Ascending aorta (tissue), 2 donors: ENCODE results near the gene ZMIZ1. TPM values are rescaled to one million over a fixed set of nuclear protein-coding genes. Genes with fewer than 3 reads are reported as not detected.

Experiments used
- DNase-seq, 2 donors: peaks; one replicate each; pipeline ENCODE4 v3.0.0-alpha.2; 2019; ENCODE audit warnings: low spot score in 2 of 2
- H3K27ac ChIP-seq, 2 donors: fragments of 200-600 bp; sonication (generic); one replicate each; pipeline ENCODE4 v1.5.1; 2016 to 2017; ENCODE audit warnings: mild to moderate bottlenecking in 1 of 2
- H3K27me3 ChIP-seq: fragments of 200-600 bp; sonication (generic); one replicate; pipeline ENCODE4 v1.5.1; 2017
- H3K36me3 ChIP-seq, 2 donors: fragments of 200-600 bp; sonication (generic); one replicate each; pipeline ENCODE4 v1.5.1; 2016
- H3K4me1 ChIP-seq, 2 donors: fragments of 200-600 bp; sonication (generic); one replicate each; pipeline ENCODE4 v1.5.1; 2016 to 2017; ENCODE audit warnings: mild to moderate bottlenecking in 1 of 2
- H3K4me3 ChIP-seq, 2 donors: fragments of 200-600 bp; sonication (generic); one replicate each; pipeline ENCODE4 v1.5.1; 2016 to 2017; ENCODE audit warnings: mild to moderate bottlenecking in 1 of 2
- H3K9me3 ChIP-seq, 2 donors: fragments of 200-600 bp; sonication (generic); one replicate each; pipeline ENCODE4 v1.5.1; 2016
- intact Hi-C: fragments of 100-400 bp; cut with DNase I; formaldehyde crosslinking; loops from one replicate; pipeline ENCODE4 v1.15.1; 2023
- total RNA-seq: library from RNA; depleted of rRNA; stranded (reverse); fragments of >200 nt; gene quantifications from one replicate; pipeline ENCODE4 v1.1.0, GENCODE V29; 2016
- TF ChIP-seq, protein P1 (sequence below), 3 experiments: fragments of 200-600 bp in 2 of 3; fragments of 450-650 bp in 1 of 3; sonication (generic) in 2 of 3; IDR thresholded peaks; one replicate each; pipeline ENCODE4 v1.5.1; 2016 to 2019; ENCODE audit warnings: antibody characterized with exemption in 3 of 3, mild to moderate bottlenecking in 1 of 3, moderate library complexity in 1 of 3

ZMIZ1 gene
- total RNA-seq, 1 donor from 2014 or later: 96.2 TPM

DNA sequence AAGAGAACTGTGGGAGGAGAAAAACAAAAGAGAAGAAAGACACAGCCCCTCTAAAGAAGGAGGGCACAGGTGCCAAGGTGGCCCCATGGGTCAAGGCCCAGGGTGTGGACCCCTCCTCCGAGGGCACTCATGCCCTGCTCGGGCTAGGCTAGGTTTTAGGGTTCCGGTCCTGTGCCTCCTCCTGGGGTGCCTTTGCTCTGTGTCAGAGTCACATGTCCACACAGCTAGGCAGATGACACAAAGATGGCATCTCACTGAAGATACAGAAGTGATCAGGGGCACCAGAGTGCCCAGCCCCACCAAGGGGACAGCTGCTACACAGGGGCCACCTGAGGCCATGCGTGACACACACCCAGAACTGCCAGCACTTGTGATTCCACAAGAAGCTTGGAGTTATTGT lies 162.1 kb downstream of the ZMIZ1 start:
- intact Hi-C loops: no loop called here
- peaks cover 13 to 24% of the 10 kb centered on the region in 2 donors for H3K36me3 ChIP-seq

DNA sequence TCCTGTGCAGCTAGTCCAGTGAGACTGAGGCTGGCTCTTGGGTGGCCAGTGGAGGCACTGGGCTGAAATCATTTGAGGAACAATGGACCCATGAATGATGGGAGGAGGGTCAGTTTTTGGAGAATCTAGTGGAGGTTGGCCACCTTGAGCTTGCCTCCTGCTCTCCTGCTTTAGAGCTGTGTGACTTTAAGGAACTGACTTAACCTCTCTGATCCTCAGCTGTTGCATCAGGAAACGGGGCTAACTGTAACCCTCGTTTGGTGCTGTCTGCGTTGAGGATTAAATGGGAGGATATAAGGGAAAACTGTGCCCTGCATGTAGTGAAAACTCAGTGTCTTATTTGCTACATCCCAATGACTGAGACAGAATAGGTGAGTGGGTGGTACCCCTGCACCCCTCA lies 163.1 kb downstream of the ZMIZ1 start:
- Histone ChIP-seq H3K4me3 (no peak overlapping the region), H3K27ac (no peak overlapping the region), H3K36me3 (peaks cover 13 to 23% of the 10 kb centered on the region in 2 donors), H3K9me3 (no peaks in the 10 kb centered on the region), H3K27me3 (no peaks in the 10 kb centered on the region), H3K4me1 (no peaks in the 10 kb centered on the region)
- TF ChIP-seq, protein P1, sequence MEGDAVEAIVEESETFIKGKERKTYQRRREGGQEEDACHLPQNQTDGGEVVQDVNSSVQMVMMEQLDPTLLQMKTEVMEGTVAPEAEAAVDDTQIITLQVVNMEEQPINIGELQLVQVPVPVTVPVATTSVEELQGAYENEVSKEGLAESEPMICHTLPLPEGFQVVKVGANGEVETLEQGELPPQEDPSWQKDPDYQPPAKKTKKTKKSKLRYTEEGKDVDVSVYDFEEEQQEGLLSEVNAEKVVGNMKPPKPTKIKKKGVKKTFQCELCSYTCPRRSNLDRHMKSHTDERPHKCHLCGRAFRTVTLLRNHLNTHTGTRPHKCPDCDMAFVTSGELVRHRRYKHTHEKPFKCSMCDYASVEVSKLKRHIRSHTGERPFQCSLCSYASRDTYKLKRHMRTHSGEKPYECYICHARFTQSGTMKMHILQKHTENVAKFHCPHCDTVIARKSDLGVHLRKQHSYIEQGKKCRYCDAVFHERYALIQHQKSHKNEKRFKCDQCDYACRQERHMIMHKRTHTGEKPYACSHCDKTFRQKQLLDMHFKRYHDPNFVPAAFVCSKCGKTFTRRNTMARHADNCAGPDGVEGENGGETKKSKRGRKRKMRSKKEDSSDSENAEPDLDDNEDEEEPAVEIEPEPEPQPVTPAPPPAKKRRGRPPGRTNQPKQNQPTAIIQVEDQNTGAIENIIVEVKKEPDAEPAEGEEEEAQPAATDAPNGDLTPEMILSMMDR (IDR thresholded peaks at IDR 0.05): no peak
- no peak for DNase-seq
- intact Hi-C loops: no loop called here

More for the DNA sequence above, 162.1 kb downstream of the ZMIZ1 start:
- no peaks in the 10 kb centered on the region for H3K27me3 ChIP-seq
- H3K9me3 ChIP-seq: no peaks in the 10 kb centered on the region
- no peaks in the 10 kb centered on the region for H3K4me1 ChIP-seq
- H3K27ac ChIP-seq: no peak overlapping the region
- no peak for DNase-seq
- H3K4me3 ChIP-seq: no peak overlapping the region
- TF ChIP-seq, protein P1 (IDR thresholded peaks at IDR 0.05): no peak

DNA sequence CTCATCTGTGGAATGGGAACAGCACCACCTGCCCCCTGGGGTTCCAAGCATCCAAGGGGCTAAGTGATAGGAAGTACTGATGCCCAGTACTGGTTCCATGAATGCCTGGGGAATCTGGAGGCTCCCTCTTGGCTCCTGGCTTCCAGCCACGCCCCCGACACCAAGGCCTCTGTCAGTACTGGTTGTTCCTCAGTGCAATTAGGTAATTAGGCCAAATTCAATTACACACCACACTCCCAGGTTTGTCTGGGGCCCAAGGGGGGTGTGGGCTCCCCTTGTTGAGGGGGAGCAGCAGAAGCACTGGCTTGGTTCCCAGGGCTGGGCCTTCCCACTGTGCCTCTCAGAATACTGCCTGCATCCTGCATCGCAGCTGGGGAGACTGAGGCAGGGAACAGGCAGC lies 164.1 kb downstream of the ZMIZ1 start:
- Histone ChIP-seq H3K36me3 (peaks cover 13 to 20% of the 10 kb centered on the region in 2 donors), H3K4me1 (no peaks in the 10 kb centered on the region), H3K9me3 (no peaks in the 10 kb centered on the region), H3K27me3 (no peaks in the 10 kb centered on the region), H3K4me3 (no peak overlapping the region), H3K27ac (no peak overlapping the region)
- TF ChIP-seq, protein P1 (IDR thresholded peaks at IDR 0.05): no peak
- intact Hi-C loops: no loop called here
- no peak for DNase-seq

DNA sequence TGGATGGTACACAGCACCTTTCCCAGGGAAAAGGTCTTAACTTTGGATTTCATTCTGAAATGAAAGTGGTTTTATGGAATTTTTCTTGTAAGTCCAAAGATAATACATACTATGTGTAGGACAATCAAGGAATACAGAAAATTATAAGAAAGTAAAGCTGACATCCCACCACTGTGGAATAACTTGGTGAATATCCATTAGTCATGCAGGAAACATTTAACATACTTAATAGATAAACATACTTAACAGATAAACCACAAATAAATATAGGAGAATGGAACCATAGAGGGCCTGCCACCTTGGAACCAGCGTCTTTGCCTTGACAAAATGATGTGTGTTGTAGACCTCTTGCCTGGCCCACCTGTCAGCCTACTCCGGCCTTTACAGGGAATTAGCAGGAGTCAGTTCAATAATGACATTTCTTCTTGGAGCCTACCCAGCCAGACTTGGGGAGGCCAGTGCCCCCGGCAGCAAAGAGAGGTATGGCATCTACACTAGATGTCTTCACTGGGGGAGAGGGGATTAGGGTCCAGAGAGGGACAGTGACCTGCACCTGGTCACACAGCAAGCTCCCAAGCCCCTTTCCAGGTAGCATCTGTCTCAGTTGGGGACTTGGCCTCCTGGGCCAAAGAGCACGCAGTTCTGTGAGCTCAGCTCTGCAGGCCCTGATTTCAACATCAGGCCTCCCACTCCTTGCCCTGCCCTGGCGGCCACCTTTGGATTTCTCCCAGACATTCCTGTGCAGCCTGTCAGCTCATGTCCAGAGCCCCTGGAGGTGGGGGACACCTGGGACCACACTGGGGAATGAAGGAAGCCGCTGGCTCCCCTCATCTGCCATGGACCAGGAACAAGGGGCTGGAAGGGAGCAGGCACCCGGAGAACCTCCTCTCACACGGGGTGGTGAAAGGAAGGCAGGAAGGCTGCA lies 165.9 kb downstream of the ZMIZ1 start:
- Histone ChIP-seq H3K36me3 (peaks cover 0 to 13% of the 10 kb centered on the region in 2 donors), H3K4me3 (no peak overlapping the region), H3K27ac (no peak overlapping the region), H3K4me1 (no peaks in the 10 kb centered on the region), H3K9me3 (no peaks in the 10 kb centered on the region), H3K27me3 (no peaks in the 10 kb centered on the region)
- TF ChIP-seq, protein P1 (IDR thresholded peaks at IDR 0.05): no peak
- no peak for DNase-seq
- intact Hi-C loops: no loop called here

DNA sequence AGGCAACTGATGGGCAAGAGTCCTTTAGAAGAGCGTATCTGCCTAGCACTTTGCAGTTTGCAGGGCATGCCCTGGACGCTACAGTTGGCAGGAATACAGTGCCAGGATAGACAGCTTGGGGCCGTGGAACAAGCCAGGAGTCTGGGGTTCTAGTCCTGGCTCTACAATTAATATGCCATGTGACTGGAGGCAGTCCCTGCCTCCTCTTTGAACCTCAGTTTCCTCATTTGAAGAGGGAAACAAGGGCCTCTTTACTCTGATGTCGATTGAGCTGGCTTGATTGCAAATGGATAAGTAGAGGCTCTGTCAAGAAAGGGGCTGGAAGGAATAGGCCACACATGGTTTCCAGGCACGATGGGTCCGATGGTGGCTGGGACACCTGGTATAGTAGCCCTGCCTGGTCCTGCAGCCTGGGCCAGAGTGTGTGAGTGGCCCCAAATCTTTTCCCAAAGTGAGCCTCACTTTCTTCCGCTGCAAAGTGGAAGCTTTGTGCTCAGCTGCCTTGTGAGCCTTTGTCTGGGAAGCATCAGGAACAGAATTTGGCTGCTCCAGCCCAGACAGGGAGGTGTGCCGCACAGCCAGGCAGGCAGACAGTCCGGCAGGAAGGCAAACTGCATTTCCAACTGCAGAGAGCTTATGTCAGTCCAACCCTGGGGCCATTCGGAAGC lies 167.1 kb downstream of the ZMIZ1 start:
- DNase-seq: no peak
- Histone ChIP-seq H3K9me3 (no peaks in the 10 kb centered on the region), H3K36me3 (peaks cover 0 to 9% of the 10 kb centered on the region in 2 donors), H3K27me3 (no peaks in the 10 kb centered on the region), H3K27ac (no peak overlapping the region), H3K4me1 (no peaks in the 10 kb centered on the region), H3K4me3 (no peak overlapping the region)
- TF ChIP-seq, protein P1 (IDR thresholded peaks at IDR 0.05): no peak
- intact Hi-C loops: no loop called here
